GM10847 (cell line): ENCODE data around the gene GRM3.

ENCODE experiments used
- POLR2A ChIP-seq: IDR thresholded peaks from 2 replicates; pipeline ENCODE4 v1.6.1; 2011; ENCODE audit not compliant: insufficient read length; ENCODE audit errors: extremely low read depth

GRM3 gene

GRCh38 chr7:86760236-86760635 is 116.5 kb downstream of the GRM3 start:
- TF ChIP-seq POLR2A: no peak

GRCh38 chr7:86762129-86762528 is 118.4 kb downstream of the GRM3 start:
- no peak for TF ChIP-seq POLR2A

GRCh38 chr7:86765931-86766330 is 122.2 kb downstream of the GRM3 start:
- no peak for TF ChIP-seq POLR2A

- no peak for TF ChIP-seq POLR2A
Observed at GRCh38 chr7:86768394-86768793, 124.7 kb downstream of the GRM3 start.

GRCh38 chr7:86768967-86769760 is 125.5 kb downstream of the GRM3 start:
- no peak for TF ChIP-seq POLR2A

GRCh38 chr7:86773309-86773708 is 129.6 kb downstream of the GRM3 start:
- TF ChIP-seq POLR2A: no peak

GRCh38 chr7:86775203-86775602 is 131.5 kb downstream of the GRM3 start:
- TF ChIP-seq POLR2A: no peak

GRCh38 chr7:86776136-86776535 is 132.4 kb downstream of the GRM3 start:
- no peak for TF ChIP-seq POLR2A

- no peak for TF ChIP-seq POLR2A
Observed at GRCh38 chr7:86778271-86778670, 134.6 kb downstream of the GRM3 start.

- TF ChIP-seq POLR2A: no peak
Observed at GRCh38 chr7:86784765-86785164, 141.1 kb downstream of the GRM3 start.

GRCh38 chr7:86785641-86786040 is 141.9 kb downstream of the GRM3 start:
- no peak for TF ChIP-seq POLR2A

GRCh38 chr7:86786376-86786775 is 142.7 kb downstream of the GRM3 start:
- no peak for TF ChIP-seq POLR2A

- no peak for TF ChIP-seq POLR2A
Observed at GRCh38 chr7:86788948-86789347, 145.2 kb downstream of the GRM3 start.

- no peak for TF ChIP-seq POLR2A
Observed at GRCh38 chr7:86790383-86790782, 146.7 kb downstream of the GRM3 start.

- no peak for TF ChIP-seq POLR2A
Observed at GRCh38 chr7:86792260-86792659, 148.6 kb downstream of the GRM3 start.

GRCh38 chr7:86793136-86793535 is 149.4 kb downstream of the GRM3 start:
- no peak for TF ChIP-seq POLR2A
